Hair follicle dermal papilla cell (primary cell): Measurements from ENCODE around the gene POLDIP3. TPM values are rescaled to one million over a fixed set of nuclear protein-coding genes. Genes with fewer than 3 reads are reported as not detected.

Experiments used
- small RNA-seq: library from RNA; depleted of rRNA; stranded (forward); fragments of <200 nt; gene quantifications from one replicate; pipeline ENCODE3, GENCODE V24; 2012
- total RNA-seq: library from RNA; depleted of rRNA; stranded (reverse); fragments of >200 nt; gene quantifications from 2 replicates; pipeline ENCODE4 v1.2.3, GENCODE V29; 2012

Gene POLDIP3
- total RNA-seq = 31.0 and 35.7 TPM in 2 replicates

DNA sequence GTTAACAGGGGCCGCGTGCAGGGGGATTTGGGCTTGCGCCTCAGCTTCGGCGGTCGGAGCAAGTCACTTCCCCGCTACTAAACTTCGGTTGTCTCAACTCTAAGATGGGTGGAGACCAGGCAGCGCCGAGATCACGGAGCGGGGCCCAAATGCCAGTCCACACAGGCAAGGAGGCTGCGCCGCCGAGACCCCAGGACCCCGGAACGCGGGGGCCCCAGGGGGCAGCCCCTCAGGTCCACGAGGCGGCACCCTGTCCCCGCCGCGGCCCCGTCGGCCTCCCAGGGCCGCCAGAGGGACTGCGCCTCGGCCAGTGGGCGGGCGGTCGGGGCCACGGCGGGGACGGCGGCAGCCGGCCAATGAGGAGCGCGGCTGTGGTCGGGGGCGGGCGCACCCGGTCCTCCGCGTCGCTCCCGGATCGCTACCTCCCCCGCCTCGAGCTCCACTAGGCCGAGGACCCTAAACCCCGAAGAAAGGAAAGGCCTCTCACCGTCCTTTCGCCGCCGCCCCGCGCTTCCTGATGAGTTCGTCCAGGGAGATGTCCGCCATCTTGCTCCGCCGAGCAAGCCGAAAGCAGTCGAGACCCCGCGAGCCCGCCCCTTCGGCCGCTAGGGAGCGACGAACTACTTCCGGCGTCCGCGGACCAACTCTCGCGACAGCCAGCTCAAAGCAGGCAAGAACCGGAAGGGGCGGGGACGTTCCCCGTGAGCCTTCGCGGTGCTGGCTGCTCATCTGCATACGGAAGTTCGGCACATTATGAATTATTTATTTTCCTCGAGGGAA is at the start of gene POLDIP3:
Gene POLDIP3, minus strand, starts transcription at position 572 of the 780 bp plus-strand sequence. Its CDS starts 26 bp downstream, at position 546.

DNA sequence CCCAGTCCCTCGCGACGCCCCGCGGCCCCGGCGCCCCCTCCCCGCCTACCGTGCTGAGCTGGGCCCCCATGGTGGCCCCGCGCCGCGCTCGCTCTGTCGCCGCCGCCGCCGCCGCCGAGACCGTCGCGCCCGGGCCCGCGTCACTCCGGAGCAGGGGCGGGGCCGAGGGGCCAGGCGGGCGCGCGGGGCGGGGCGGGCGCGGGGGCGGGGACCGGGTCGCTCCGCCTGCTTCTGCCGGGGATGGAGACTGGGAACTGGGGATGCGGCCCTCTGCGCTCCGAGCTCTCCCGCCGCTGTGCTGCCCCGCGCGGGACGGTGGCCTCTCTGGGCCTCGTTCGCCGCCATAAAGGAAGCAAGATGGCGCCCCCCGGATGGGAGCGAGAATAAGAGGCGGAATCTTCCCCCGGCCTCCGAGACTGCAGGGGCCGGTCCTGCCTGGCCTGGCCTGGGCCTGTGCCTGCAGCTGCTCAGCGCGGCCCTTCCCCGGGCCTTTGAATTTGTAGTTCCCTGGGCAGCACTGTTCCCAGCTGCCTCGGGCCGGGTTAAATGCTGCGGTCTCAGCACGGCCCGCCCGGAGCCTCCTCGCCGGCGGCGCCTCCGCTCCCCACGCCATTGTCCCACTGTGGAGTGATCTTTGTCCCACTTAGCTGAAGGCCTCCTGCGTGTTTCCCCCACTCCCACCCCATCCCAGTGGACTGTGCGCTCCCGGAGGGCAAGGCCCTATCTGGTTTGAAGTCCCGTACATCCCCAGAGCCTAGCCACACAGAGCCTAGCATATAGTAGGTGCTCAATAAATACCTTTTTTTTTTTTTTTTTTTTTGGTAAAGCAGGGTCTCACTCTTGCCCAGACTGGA is 34.8 kb upstream of the POLDIP3 start, which contains the start of gene CYB5R3:
Gene CYB5R3, minus strand, starts transcription at position 147 of the 854 bp plus-strand sequence. Its CDS starts 77 bp downstream, at position 70.

GRCh38 chr22:42553475-42554361 is 61.0 kb downstream of the POLDIP3 start, which contains the start of gene SERHL2:
Gene SERHL2 (plus strand): TSS chr22:42553956. CDS start chr22:42554021, 65 bp downstream.

Small RNA genes within 50 kb of the gene (small RNA-seq; reads per million reads assigned to genes)
- not detected for gene RN7SKP80
- not detected for gene RNU6-513P

Other genes starting within 250 kb of the POLDIP3 start
- gene NFAM1, start 182.5 kb downstream of the POLDIP3 start, total RNA-seq = under 0.01 and 0.12 TPM in 2 replicates
- 20.6 and 23.7 TPM in 2 replicates for gene RRP7A, start 95.1 kb downstream of the POLDIP3 start, total RNA-seq
- gene SERHL2, start 60.9 kb downstream of the POLDIP3 start, total RNA-seq = 3.6 and 6.4 TPM in 2 replicates
- 1.1 TPM in 2 replicates for gene ATP5MGL, start 25.7 kb upstream of the POLDIP3 start, total RNA-seq
- 130 and 140 TPM in 2 replicates for gene CYB5R3, start 34.5 kb upstream of the POLDIP3 start, total RNA-seq
- gene A4GALT, start 106.0 kb upstream of the POLDIP3 start, total RNA-seq = 7.5 and 12.8 TPM in 2 replicates
- 70.6 and 88.3 TPM in 2 replicates for gene ARFGAP3, start 242.4 kb upstream of the POLDIP3 start, total RNA-seq